Endodermal cell (in vitro differentiated cells): ENCODE measurements around the gene CACNA2D4. TPM values are rescaled to one million over a fixed set of nuclear protein-coding genes. Genes with fewer than 3 reads are reported as not detected.

Experiments used
- DNase-seq: peaks from one replicate; pipeline ENCODE4 v3.0.0-alpha.2; 2017
- H3K27ac ChIP-seq: 2 replicates; pipeline ENCODE4 v1.5.1; 2013; ENCODE audit warnings: mild to moderate bottlenecking, low read depth, low read length, moderate library complexity
- H3K27me3 ChIP-seq: 2 replicates; pipeline ENCODE4 v1.6.1; 2013; ENCODE audit warnings: mild to moderate bottlenecking, low read length, moderate library complexity; ENCODE audit not compliant: insufficient read depth, control insufficient read depth, poor library complexity, severe bottlenecking
- H3K36me3 ChIP-seq: 2 replicates; pipeline ENCODE4 v1.7.0; 2013; ENCODE audit warnings: mild to moderate bottlenecking, low read length, moderate library complexity; ENCODE audit not compliant: control insufficient read depth, insufficient read depth
- H3K4me1 ChIP-seq: one replicate; pipeline ENCODE4 v1.7.0; 2013; ENCODE audit warnings: low read length; ENCODE audit not compliant: control insufficient read depth, insufficient read depth
- H3K4me3 ChIP-seq: 2 replicates; pipeline ENCODE4 v1.5.1; 2013; ENCODE audit warnings: mild to moderate bottlenecking, low read length, moderate library complexity
- H3K9ac ChIP-seq: 2 replicates; pipeline ENCODE4 v1.6.1; 2013; ENCODE audit warnings: mild to moderate bottlenecking, low read length, moderate library complexity; ENCODE audit not compliant: poor library complexity, severe bottlenecking; ENCODE audit errors: extremely low read depth
- H3K9me3 ChIP-seq: 2 replicates; pipeline ENCODE4 v1.6.1; 2013; ENCODE audit warnings: mild to moderate bottlenecking, low read length, moderate library complexity; ENCODE audit not compliant: control insufficient read depth
- H3K27ac Mint-ChIP-seq: 2 replicates; pipeline ENCODE4 v1.8.0; 2020; ENCODE audit warnings: mixed read lengths
- H3K27me3 Mint-ChIP-seq: 2 replicates; pipeline ENCODE4 v1.8.0; 2021; ENCODE audit warnings: mild to moderate bottlenecking, mixed read lengths; ENCODE audit not compliant: insufficient read depth
- H3K36me3 Mint-ChIP-seq: 2 replicates; pipeline ENCODE4 v1.8.0; 2020; ENCODE audit warnings: low read depth, mixed read lengths
- H3K4me1 Mint-ChIP-seq: 2 replicates; pipeline ENCODE4 v1.8.0; 2020; ENCODE audit warnings: mixed read lengths
- H3K4me3 Mint-ChIP-seq: 2 replicates; pipeline ENCODE4 v1.8.0; 2020; ENCODE audit warnings: mild to moderate bottlenecking, moderate library complexity, mixed read lengths
- H3K9me3 Mint-ChIP-seq: 2 replicates; pipeline ENCODE4 v1.8.0; 2020; ENCODE audit warnings: mild to moderate bottlenecking, mixed read lengths
- CTCF ChIP-seq: fragments of 200-600 bp; sonication (generic); conservative IDR thresholded peaks from 2 replicates; pipeline ENCODE4 v1.5.0; 2021; ENCODE audit warnings: antibody characterized with exemption, mild to moderate bottlenecking
- WGBS, 2 experiments: methylation state at CpG; one replicate each; pipeline versions ENCODE4 v1.1.5 to v1.1.7; 2013; ENCODE audit warnings: missing lambda C conversion rate in 2 of 2, mixed read lengths in 1 of 2; ENCODE audit not compliant: insufficient coverage in 1 of 2, insufficient read length in 1 of 2; 5-methylcytosine and 5-hydroxymethylcytosine counted together
- total RNA-seq, 2 donors: library from RNA; stranded (reverse); fragmentation: NEBNext Ultra II Directional in 1 of 2; extraction: Animal tissue kit (Norgen Biotek cat#: 25700) in 1 of 2; gene quantifications; 2 replicates in 1 of 2; 3 replicates in 1 of 2; pipeline ENCODE4 v1.2.1, GENCODE V29; 2021

The CACNA2D4 gene
- total RNA-seq, 2 donors from 2014 or later, result 4.3 to 5.7 TPM

GRCh38 chr12:1822699-1823098 lies 95.8 kb downstream of the CACNA2D4 start:
- no peak overlapping the region for H3K27ac Mint-ChIP-seq
- DNase-seq, result no peak
- H3K27me3 Mint-ChIP-seq, result peaks cover 39% of the 10 kb centered on the region
- H3K9ac ChIP-seq, result no peak overlapping the region
- H3K36me3 Mint-ChIP-seq, result no peaks in the 10 kb centered on the region
- no peak overlapping the region for H3K4me3 ChIP-seq
- H3K36me3 ChIP-seq, result no peaks in the 10 kb centered on the region
- H3K27ac ChIP-seq, result no peak overlapping the region
- TF ChIP-seq CTCF, result no peak
- H3K4me1 Mint-ChIP-seq, result peaks cover 22% of the 10 kb centered on the region
- WGBS, 2 experiments, result 84 to 87% methylated on average over 7 to 11 of the region's 11 CpGs
- peaks cover 5% of the 10 kb centered on the region for H3K9me3 Mint-ChIP-seq
- peaks cover 34% of the 10 kb centered on the region for H3K27me3 ChIP-seq
- no peak overlapping the region for H3K4me3 Mint-ChIP-seq
- no peaks in the 10 kb centered on the region for H3K9me3 ChIP-seq
- H3K4me1 ChIP-seq, result no peaks in the 10 kb centered on the region

- Histone ChIP-seq H3K9me3 (no peaks in the 10 kb centered on the region), H3K27me3 (peaks cover 34% of the 10 kb centered on the region), H3K36me3 (no peaks in the 10 kb centered on the region), H3K27ac (no peak overlapping the region), H3K4me1 (no peaks in the 10 kb centered on the region), H3K9ac (no peak overlapping the region), H3K4me3 (no peak overlapping the region)
- DNase-seq, result peak; percentile 73
- no peak overlapping the region for H3K4me3 Mint-ChIP-seq
- H3K27ac Mint-ChIP-seq, result no peak overlapping the region
- no peaks in the 10 kb centered on the region for H3K36me3 Mint-ChIP-seq
- peaks cover 12% of the 10 kb centered on the region for H3K9me3 Mint-ChIP-seq
- peaks cover 22% of the 10 kb centered on the region for H3K4me1 Mint-ChIP-seq
- TF ChIP-seq CTCF, result no peak
- WGBS, 2 experiments, result 39 to 47% methylated on average over 3 to 11 of the region's 12 CpGs
- peaks cover 39% of the 10 kb centered on the region for H3K27me3 Mint-ChIP-seq
These were observed 96.6 kb downstream of the CACNA2D4 start for GRCh38 chr12:1821805-1822204.

- no peak overlapping the region for H3K27ac Mint-ChIP-seq
- peaks cover 39% of the 10 kb centered on the region for H3K27me3 Mint-ChIP-seq
- Histone ChIP-seq H3K27me3 (peaks cover 34% of the 10 kb centered on the region), H3K9ac (no peak overlapping the region), H3K4me3 (no peak overlapping the region), H3K36me3 (no peaks in the 10 kb centered on the region), H3K4me1 (no peaks in the 10 kb centered on the region), H3K27ac (no peak overlapping the region), H3K9me3 (no peaks in the 10 kb centered on the region)
- H3K4me1 Mint-ChIP-seq, result peaks cover 22% of the 10 kb centered on the region
- no peak overlapping the region for H3K4me3 Mint-ChIP-seq
- no peak for TF ChIP-seq CTCF
- peaks cover 18% of the 10 kb centered on the region for H3K9me3 Mint-ChIP-seq
- no peaks in the 10 kb centered on the region for H3K36me3 Mint-ChIP-seq
- no peak for DNase-seq
- 89 to 96% methylated on average over 5 to 11 of the region's 11 CpGs for WGBS, 2 experiments
These were observed 97.6 kb downstream of the CACNA2D4 start for GRCh38 chr12:1820896-1821291.
